HG02759 (cell line): ENCODE results near the gene ENTHD1.

Experiments
- ATAC-seq: cut with Tn5 transposase; IDR thresholded peaks from one replicate; pipeline ENCODE4 v1.9.1; 2021; ENCODE audit warnings: mild to moderate bottlenecking, moderate library complexity; ENCODE audit not compliant: unreplicated experiment

ENTHD1 gene, protein sequence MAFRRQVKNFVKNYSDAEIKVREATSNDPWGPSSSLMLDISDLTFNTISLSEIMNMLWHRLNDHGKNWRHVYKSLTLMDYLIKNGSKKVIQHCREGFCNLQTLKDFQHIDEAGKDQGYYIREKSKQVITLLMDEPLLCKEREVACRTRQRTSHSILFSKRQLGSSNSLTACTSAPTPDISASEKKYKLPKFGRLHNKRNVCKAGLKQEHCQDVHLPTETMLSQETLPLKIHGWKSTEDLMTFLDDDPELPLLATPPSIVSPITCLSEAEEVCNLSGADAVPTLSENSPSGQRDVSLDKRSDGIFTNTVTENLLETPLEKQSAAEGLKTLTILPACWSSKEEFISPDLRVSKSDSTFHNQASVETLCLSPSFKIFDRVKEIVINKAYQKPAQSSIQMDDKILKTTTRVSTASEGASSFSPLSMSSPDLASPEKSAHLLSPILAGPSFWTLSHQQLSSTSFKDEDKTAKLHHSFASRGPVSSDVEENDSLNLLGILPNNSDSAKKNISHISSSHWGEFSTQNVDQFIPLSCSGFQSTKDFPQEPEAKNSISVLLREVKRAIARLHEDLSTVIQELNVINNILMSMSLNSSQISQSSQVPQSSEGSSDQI

DNA sequence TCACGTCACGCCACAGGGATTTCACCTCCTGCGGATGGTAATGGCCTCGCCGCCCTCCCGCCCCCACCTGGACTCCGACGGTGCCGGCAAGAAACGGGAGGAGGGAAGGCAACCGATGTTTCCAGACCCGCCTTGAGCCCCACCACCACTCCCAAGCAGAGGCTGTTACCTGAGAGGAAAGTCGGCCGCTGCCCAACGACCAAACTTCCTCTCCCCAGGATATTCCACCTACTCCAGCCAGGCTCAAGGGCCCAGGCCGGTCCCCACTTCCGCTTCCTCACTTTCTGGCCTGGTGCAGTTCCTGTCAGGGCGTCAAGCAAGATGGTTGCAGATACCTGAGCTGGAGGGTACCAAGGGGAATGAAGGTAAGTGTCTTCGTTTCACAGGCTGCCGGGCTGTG is at the start of gene ENTHD1:
ENTHD1 (minus strand) TSS at position 235 of the 400 bp plus-strand sequence. CDS start 6,012 bp downstream, outside the sequence.
- no peak for ATAC-seq

DNA sequence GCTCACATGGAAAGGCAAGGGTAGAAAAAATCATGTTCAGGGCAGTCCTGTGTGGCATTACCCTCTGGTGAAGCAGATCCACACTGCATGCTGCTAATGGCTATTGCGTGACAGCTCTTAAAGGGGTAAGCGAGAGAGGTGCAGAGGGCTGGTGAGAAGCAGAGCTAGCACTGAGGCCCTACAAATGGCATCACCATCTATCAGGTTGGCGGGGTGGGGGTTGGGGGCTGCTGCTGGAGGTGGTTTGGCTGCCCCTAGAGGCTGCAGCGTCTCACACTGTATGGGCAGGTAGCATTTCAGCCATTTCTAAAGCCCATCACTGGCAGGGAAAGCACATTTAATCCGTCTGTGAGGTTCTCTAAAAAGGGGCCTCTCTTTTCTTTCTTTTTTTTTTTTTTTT is 49.8 kb upstream of the ENTHD1 start:
- ATAC-seq, result no peak

DNA sequence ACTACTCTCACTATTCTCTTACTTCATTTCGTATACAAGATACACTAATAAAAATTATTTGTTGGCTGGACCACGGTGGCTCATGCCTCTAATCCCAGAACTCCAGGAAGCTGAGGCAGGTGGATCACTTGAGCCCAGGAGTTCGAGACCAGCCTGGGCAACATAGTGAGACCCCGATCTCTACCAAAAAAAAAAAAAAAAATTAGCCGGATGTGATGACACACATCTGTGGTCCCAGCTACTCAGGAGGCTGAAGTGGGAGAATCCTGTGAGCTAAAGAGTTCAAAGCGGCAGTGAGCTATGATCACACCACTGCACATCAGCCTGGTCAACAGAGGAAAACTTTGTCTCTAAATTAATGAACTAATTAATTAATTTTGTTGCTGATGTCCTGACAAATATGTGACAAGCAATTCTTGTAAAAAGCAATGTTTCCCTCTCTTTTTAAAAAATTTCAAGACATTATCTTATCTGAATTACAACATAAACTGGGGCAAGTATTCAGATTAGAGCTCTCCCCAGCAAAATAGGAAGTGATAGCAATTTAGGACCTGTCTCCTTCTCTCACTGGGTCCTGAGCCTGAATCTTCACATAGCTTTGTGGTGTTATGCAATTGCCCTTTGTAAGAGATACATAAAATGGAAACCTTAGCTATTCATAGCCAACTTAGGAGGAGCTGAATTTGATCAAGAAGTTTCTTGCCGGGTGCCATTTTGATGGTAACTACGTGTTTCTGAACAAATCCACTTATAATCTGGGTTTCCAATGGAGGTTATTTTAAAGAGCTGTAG is 49.1 kb upstream of the ENTHD1 start:
- no peak for ATAC-seq

DNA sequence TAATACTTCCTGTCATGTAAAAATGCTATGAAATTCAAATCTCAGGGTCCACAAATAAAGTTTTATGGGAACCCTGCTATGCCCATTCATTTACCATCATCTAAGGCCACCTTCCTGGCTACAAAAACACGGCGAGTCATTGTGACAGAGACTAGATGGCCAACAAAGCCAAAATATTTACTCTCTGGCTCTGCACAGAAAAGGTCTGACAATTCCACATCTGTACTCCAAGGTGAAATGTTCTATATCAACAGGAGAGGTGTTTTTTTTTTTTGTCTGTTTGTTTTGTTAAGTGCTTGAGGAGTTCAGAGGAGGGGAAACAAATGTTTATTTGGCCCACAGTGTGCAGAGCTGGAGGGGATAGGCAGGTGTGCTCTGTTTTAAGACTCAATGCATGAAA is 48.0 kb upstream of the ENTHD1 start:
- no peak for ATAC-seq

DNA sequence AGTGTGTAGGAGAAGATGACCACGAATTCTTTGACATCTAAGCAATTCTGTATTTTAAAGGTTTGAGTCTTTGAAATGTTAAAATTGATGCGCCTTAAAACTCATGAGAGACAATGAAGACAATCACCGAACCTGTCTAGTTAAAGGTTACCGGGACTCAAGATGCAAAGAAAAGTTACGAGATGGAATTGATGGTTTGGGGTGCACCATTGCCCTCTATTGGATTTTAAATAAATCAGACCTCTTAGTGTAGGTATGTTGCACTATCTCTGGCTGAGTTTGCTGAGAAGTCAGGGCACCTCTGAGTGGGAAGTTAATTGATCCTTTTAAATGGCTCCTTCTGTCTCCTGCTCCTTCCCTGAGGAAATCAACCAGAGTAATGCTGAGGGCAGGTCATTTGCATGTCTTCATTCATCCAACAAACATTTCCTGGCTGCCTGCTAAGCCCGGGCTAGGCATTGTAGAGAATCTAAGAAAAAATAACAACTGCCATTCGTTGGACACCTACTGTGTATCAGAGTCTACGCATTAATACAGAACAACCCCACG is 47.3 kb upstream of the ENTHD1 start:
- ATAC-seq, result no peak

DNA sequence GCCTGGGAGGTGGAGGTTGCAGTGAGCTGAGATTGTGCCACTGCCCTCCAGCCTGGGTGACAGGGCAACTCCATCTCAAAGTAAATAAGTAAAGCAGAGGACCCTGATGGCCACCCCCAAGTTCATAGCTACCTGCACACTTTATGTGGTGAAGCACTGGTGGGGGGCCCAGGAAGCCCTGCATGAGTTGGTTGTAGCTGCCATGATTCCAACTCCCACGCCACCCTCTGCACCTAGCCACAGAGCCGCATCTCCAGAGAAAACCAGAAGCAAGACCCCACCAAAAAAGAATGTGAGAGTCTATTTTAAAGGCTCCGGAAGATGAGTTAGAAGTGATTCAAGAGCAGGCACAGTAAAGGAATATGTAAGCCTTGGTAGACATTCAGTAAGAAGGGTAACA is 46.3 kb upstream of the ENTHD1 start:
- ATAC-seq, result no peak

DNA sequence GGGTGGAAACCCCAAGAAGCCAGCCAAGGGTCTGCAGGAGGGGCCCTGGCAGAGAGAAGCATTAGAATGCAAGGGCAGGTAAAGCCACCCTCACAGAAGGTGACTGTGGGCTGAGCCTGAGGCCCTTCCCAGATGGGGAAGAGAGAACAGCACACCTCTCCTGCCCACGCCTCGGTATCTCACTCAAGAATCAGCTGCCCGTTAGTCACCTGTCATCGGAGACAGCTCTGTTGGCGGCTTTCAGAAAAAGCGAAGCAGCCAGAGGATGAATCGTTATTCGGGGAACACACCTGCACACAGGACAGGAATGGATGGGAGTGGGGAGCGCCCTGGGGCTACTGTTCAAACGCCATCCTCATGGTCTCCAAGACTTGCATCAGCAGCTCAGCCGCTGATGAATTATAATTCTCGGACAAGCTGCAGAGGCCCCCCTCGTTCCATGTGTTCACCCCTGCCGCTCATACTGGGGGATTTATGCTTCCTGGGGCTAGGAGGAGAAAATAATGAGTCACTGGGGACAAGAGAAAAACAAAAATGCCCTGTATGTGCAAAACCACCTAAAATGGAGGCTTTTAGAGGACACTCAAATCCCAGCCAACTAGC is 45.0 kb upstream of the ENTHD1 start:
- ATAC-seq, result no peak

DNA sequence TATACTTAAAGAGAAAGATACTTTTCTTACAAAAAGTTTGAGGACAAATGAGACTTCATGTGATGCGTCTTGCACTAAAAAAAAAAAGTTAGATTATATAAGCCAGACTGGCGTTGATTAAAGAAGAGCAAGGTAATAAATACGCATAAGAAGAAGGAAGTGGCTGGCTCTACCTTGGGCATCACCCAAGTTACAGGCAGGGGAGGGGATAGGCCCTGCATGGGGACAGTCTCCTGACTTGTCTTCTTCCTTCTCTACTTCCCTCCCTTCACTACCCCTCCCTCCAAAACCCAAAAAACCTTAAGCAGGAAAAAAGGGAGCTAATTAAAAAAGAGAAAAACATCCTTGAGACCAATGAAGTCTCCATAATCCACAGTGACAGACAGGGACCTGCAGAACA is 44.3 kb upstream of the ENTHD1 start:
- ATAC-seq, result no peak

DNA sequence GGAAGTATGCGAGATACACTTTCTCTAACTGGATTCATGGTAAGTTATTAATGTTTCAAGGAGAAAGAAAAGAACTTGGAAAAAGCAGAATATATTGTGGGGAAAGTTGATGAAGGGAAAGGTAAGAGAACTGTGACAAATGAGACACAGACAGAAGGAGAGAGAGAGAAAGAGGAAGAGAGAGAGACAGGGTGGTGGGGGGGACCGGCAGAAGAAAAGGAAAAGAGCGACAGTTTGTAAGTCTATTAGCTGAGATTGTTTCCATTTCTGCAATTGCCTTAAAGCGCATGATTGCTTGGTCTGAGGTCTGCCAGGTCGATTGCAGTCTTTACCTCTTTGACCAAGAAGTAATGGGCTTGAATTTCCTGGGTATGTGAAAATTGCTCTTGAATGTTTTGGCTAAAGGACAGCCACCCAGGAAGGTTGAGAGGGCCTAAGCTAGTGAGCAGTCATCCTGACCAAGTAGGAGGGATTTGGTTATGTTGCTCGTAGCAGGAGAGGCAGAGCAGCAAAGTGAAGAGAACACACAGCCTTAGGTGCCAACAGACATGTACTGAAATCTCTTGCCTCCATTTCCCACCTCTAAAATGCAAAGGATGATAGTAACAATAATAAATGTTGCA is 43.1 kb upstream of the ENTHD1 start:
- ATAC-seq, result no peak

DNA sequence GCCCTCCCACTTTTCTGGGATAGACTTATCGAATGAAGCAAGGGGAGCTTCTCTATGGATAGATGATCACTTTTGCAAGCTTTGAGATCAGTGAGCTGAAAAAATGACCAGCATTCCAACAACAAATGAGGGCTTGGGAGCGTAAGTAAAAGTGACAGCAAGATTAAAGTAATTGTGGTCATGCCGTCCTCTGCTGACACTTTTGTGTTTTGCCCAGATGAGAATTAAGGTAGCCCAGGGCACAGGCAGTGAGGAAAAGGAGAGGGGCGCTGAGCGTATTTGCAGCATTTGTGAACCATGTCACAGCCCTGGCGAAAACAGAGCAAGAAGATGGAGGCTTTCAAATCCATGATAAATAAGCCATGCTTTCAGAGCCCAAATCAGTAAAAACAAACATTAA is 42.1 kb upstream of the ENTHD1 start:
- no peak for ATAC-seq

DNA sequence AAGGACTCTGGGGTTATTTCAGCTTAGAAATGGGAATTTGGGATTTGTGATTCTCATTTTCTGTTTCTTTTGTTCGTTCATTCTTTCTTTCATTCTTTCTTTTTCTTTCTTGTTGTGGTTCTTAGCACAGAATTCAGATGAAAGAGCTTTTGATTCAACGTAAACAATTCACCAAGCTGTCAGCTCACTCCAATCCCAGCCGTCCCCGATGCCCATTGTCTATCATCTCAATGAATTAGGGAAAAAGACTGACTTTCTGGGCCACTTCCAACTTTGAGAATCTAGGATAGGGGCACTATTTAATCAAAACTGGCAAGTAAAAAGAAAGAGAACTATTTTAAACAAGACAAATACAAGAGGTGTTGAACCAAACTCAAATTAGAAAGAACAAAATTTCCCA is 41.6 kb upstream of the ENTHD1 start:
- ATAC-seq, result no peak

DNA sequence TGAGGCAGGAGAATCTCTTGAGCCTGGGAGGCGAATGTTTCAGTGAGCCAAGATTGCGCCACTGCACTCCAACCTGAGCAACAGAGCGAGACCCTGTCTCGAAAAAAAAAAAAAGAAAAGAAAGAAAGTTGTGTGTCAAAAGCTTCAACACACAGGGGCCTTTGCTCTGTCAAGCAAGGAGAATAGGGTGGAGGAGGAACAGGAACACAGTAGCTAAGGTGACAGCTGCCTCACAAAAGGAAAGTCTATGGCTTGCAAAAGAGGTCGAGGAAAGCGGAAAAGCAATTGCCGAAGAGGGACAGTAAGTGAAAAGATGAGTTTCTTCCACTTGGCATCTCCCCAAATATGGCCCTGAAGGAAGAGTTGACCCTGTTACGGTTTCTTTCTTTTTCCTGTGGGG is 40.2 kb upstream of the ENTHD1 start:
- ATAC-seq, result no peak

DNA sequence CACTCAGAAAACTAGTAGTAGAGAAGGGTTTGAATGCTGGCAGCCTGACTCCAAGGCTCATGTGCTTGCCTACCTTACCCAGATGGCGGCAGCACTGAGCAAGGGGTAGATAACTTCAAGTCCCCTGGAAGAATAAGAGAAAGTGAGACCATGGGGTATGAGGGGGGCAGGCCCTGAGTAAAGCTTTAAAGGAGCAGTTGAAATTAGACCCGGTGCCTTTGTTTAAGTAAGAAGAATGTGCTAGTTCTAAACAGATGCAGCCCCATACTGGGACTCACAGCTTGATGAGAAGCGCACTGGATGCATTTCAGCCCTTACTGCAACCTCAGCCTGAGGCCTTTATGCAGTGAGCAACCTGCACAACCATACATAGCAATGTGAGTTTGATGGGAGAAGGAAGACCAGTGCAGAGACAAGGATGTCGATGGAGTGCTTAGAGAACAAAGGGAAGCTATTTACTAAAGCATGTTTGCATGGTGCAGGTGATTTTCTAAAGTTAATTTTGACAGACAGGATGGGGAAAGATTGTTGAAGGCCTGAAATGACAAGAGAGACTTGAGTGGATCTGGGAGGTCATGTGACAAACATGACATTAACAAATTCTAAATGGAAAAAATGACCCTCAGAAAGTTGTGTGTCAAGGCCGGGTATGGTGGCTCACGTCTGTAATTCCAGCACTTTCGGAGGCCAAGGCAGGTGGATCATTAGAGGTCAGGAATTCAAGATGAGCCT is 39.5 kb upstream of the ENTHD1 start:
- no peak for ATAC-seq

DNA sequence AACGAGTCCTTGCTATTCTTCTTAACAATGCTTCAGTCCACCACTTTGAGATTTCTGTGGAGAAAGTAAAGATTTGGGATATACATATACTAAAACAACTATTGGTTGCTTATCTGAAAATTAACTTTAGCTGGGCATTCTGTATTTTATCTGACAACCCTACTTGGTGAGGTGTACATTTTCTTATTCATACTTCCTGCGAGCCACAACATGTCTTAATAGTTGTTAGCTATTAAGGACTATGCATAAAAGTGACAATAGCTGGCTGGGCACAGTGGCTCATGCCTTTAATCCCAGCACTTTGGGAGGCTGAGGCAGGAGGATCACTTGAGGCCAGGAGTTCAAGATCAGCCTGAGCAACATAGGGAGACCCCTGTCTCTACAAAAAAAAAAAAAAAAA is 38.6 kb upstream of the ENTHD1 start:
- ATAC-seq, result no peak

DNA sequence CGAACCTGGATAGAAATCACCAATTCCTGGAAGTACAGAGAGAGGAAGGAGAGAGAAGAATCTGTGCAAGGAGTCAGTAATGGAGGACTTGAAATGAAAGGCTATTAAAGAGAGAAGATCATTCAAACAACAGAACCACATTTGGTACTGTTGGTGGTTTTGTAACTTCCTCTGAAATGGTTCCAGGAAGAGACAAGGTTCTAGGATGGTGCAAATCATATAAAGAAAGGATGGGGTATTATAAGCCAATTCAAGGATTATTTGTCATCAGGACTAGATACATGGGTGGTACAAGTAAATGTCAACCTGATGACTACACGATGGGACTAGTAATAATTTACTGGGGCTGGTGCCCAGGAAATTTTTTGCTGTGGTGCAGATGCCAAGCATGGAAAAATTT is 37.7 kb upstream of the ENTHD1 start:
- ATAC-seq, result no peak

DNA sequence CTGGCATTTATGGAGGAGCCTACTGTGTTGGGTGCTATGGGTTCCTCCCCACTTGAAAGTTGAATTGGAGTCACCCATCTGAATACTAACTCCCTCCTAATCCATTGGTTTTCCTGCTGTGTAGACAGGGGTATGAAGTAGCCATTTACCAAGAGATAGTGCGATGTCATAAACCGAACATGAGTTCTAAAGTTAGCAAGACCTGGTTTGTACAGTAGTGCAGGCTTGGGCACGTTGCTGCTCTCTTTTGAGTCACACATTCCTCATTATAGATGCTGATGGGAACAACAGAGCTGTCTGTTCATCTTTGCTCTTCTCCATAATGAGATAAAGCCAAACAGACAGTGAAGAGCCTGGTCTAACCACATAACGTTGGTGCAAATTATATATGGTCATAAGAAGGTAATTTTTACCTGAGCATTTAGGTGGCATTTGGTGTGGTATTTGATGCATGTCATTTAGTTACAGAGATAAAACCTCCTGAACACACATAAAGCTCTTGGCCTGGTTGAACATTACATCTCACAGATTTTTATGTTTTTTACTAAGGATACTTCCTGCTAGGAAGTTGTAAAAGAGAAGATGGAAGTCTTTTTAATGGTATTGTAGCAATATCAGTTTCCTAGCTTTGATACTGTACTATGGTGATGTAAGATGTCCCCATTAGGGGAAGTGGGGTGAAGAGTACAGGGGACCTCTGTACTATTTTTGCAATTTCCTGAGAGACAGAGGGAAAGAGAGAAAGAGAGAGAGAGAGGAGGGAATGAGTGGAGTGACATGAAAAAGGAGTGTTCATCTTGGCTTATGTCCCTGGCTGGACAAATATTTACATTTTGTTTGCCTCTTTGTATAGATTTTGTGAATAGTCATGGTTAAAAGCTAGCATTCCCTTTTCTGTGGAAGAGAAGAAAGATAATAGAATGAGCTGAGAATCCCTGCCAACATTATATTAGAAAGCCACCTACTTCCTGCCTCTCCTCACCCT is 35.3 kb upstream of the ENTHD1 start:
- no peak for ATAC-seq

DNA sequence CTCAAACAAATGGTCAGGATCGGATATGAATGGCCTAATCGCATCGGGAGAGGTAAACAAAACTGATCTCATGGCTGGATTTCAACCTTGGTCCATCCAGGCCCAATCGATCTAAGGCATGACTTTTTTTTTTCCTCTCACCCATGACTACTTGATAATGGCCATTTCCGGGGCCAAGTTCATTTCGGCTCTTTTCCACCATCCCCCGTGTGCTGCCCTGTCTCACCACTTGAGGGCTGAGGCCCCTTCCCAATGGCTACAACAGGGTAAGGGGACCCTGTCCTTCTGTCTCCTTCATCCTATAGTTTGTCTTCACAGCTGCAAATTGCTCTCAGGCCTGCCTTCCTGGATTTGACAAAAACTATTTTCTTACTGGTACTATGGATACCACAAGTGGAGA is 34.0 kb upstream of the ENTHD1 start:
- no peak for ATAC-seq

DNA sequence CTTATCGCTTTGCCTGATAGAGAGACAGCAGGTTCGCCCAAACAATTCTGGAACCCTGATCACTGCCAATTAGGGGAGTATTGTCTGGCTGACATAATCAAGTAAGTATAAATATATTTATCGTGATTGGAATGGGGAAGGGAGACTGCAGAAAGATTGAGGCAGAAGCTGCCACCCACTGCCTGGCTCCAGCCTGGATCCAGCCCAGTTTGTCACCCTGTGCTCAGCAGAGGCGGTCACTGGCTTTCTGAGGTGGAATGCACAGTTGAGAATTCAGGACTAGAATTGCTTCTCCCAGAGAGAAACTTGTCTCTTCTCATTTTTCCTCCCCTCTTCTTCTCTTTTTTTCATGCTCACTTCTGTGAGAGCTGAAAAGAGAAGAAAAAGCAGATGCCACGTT is 33.2 kb upstream of the ENTHD1 start:
- no peak for ATAC-seq
